HepG2 (cell line): ENCODE measurements around the gene PPIA. TPM values are rescaled to one million over a fixed set of nuclear protein-coding genes. Genes with fewer than 3 reads are reported as not detected.
A peak's percentile ranks its signal among the peaks of the same experiment; 100 is the strongest.

ENCODE experiments used
- BRCA1 ChIP-seq: sonication (generic); formaldehyde crosslinking; IDR thresholded peaks from 2 replicates; pipeline ENCODE4 v1.4.0; 2020; ENCODE audit warnings: missing genetic modification reagents
- FLYWCH1 ChIP-seq: sonication (generic); formaldehyde crosslinking; IDR thresholded peaks from 2 replicates; pipeline ENCODE4 v1.8.1; 2023; ENCODE audit warnings: mild to moderate bottlenecking, missing genetic modification reagents
- HNF4G ChIP-seq, 2 experiments: sonication (generic) in 1 of 2; formaldehyde crosslinking in 1 of 2; IDR thresholded peaks; 2 replicates each; pipeline versions ENCODE4 v1.4.0 to v1.6.1; 2011 to 2020; ENCODE audit warnings: borderline replicate concordance in 2 of 2, low read depth in 2 of 2, mild to moderate bottlenecking in 2 of 2, low read length in 1 of 2, missing genetic modification reagents in 1 of 2, moderate library complexity in 1 of 2
- NCOA1 ChIP-seq: sonication (generic); formaldehyde crosslinking; IDR thresholded peaks from 2 replicates; pipeline ENCODE4 v1.9.0; 2021; ENCODE audit warnings: missing genetic modification reagents
- POLR2AphosphoS5 ChIP-seq: IDR thresholded peaks from 2 replicates; pipeline ENCODE4 v1.6.1; 2012; ENCODE audit warnings: low read depth, low read length
- PRPF4 ChIP-seq: fragments of 200-400 bp; formaldehyde crosslinking; IDR thresholded peaks from 2 replicates; pipeline ENCODE4 v1.6.1; 2016; ENCODE audit warnings: low read length, low read depth; ENCODE audit not compliant: poor library complexity, severe bottlenecking
- SALL2 ChIP-seq: sonication (generic); formaldehyde crosslinking; IDR thresholded peaks from 2 replicates; pipeline ENCODE4 v1.8.1; 2023; ENCODE audit warnings: mild to moderate bottlenecking, missing genetic modification reagents, inconsistent platforms
- SMAD1 ChIP-seq: sonication (generic); formaldehyde crosslinking; IDR thresholded peaks from 2 replicates; pipeline ENCODE4 v1.4.0; 2020; ENCODE audit warnings: missing genetic modification reagents, low read depth, mild to moderate bottlenecking, borderline replicate concordance
- TARDBP ChIP-seq: sonication (generic); formaldehyde crosslinking; IDR thresholded peaks from 2 replicates; pipeline ENCODE4 v1.8.0; 2022; ENCODE audit warnings: mild to moderate bottlenecking, missing genetic modification reagents
- ZBTB3 ChIP-seq: sonication (generic); formaldehyde crosslinking; IDR thresholded peaks from 2 replicates; pipeline ENCODE4 v1.4.0; 2020; ENCODE audit warnings: low read depth, mild to moderate bottlenecking, moderate library complexity, missing genetic modification reagents, borderline replicate concordance
- ZNF589 ChIP-seq: sonication (generic); formaldehyde crosslinking; conservative IDR thresholded peaks from 2 replicates; pipeline ENCODE4 v1.8.0; 2022; ENCODE audit warnings: mild to moderate bottlenecking, moderate library complexity, missing genetic modification reagents
- ZNF75D ChIP-seq: sonication (generic); formaldehyde crosslinking; IDR thresholded peaks from 2 replicates; pipeline ENCODE4 v1.8.1; 2023; ENCODE audit warnings: missing genetic modification reagents, mild to moderate bottlenecking, borderline replicate concordance
- ZSCAN9 ChIP-seq: IDR thresholded peaks from 2 replicates; pipeline ENCODE4 v1.6.1; 2016; ENCODE audit warnings: borderline replicate concordance
- polyA plus RNA-seq, 8 experiments: library from polyadenylated mRNA; depleted of rRNA in 3 of 8; stranded (reverse) in 7 of 8; unstranded in 1 of 8; fragments of >200 nt; fragmentation: Illumina TruSeq in 4 of 8; extraction: Trizol in 4 of 8; gene quantifications; 2 replicates each; pipeline versions ENCODE4 v1.2.1 to v1.2.3, GENCODE V29; 2011 to 2016; ENCODE audit warnings: low read depth in 4 of 8, missing spikeins in 1 of 8, mixed read lengths in 1 of 8; ENCODE audit not compliant: insufficient read depth in 1 of 8
- total RNA-seq, 5 experiments: library from RNA; depleted of rRNA; stranded (reverse); fragments of >200 nt; fragmentation: Illumina TruSeq; extraction: Trizol; gene quantifications; 2 replicates each; pipeline ENCODE4 v1.2.3, GENCODE V29; 2016; ENCODE audit warnings: low read depth in 1 of 5
- TF ChIP-seq, protein P1 (sequence below): sonication (generic); formaldehyde crosslinking; IDR thresholded peaks from 2 replicates; pipeline ENCODE4 v1.4.0; 2020; ENCODE audit warnings: missing genetic modification reagents
- TF ChIP-seq, protein P2 (sequence below): sonication (generic); formaldehyde crosslinking; IDR thresholded peaks from 2 replicates; pipeline ENCODE4 v1.8.1; 2023; ENCODE audit warnings: mild to moderate bottlenecking, inconsistent platforms, moderate library complexity, missing genetic modification reagents, borderline replicate concordance
- TF ChIP-seq, protein P3 (sequence below): sonication (generic); formaldehyde crosslinking; IDR thresholded peaks from 2 replicates; pipeline ENCODE4 v1.5.0; 2020; ENCODE audit warnings: missing genetic modification reagents
- TF ChIP-seq, protein P4 (sequence below): IDR thresholded peaks from 2 replicates; pipeline ENCODE4 v1.6.1; 2016; ENCODE audit warnings: missing biosample characterization, missing genetic modification reagents, low read depth
- TF ChIP-seq, protein P5 (sequence below): sonication (generic); formaldehyde crosslinking; IDR thresholded peaks from 2 replicates; pipeline ENCODE4 v1.4.0; 2020; ENCODE audit warnings: missing genetic modification reagents

Gene PPIA
- total and polyA plus RNA-seq, 2 of the 13 experiments (the other 11 are each of a cell fraction or from before 2014, with no cell fraction given), result 2,268 to 3,010 TPM

DNA sequence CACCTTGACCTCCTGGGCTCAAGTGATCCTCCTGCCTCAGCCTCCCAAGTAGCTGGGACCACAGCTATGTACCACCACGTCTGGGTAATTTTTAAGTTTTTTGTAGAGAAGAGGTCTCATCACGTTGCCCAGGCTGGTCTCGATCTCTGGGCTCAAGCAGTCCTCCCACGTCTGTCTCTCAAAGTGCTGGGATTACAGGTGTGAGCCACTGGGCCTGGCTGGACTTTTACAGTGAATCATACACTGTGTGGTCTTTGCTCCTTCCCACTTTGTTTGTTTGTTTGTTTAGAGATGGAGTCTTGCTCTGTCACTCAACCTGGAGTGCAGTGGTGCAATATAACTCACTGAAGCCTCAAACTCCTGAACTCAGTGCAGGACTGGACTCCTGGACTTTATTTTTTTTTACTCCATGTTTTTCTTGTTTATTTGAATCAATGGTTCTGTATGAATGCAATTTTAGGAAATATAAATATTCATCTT is 12.5 kb downstream of the PPIA start (continued):
- TF ChIP-seq, protein P1, sequence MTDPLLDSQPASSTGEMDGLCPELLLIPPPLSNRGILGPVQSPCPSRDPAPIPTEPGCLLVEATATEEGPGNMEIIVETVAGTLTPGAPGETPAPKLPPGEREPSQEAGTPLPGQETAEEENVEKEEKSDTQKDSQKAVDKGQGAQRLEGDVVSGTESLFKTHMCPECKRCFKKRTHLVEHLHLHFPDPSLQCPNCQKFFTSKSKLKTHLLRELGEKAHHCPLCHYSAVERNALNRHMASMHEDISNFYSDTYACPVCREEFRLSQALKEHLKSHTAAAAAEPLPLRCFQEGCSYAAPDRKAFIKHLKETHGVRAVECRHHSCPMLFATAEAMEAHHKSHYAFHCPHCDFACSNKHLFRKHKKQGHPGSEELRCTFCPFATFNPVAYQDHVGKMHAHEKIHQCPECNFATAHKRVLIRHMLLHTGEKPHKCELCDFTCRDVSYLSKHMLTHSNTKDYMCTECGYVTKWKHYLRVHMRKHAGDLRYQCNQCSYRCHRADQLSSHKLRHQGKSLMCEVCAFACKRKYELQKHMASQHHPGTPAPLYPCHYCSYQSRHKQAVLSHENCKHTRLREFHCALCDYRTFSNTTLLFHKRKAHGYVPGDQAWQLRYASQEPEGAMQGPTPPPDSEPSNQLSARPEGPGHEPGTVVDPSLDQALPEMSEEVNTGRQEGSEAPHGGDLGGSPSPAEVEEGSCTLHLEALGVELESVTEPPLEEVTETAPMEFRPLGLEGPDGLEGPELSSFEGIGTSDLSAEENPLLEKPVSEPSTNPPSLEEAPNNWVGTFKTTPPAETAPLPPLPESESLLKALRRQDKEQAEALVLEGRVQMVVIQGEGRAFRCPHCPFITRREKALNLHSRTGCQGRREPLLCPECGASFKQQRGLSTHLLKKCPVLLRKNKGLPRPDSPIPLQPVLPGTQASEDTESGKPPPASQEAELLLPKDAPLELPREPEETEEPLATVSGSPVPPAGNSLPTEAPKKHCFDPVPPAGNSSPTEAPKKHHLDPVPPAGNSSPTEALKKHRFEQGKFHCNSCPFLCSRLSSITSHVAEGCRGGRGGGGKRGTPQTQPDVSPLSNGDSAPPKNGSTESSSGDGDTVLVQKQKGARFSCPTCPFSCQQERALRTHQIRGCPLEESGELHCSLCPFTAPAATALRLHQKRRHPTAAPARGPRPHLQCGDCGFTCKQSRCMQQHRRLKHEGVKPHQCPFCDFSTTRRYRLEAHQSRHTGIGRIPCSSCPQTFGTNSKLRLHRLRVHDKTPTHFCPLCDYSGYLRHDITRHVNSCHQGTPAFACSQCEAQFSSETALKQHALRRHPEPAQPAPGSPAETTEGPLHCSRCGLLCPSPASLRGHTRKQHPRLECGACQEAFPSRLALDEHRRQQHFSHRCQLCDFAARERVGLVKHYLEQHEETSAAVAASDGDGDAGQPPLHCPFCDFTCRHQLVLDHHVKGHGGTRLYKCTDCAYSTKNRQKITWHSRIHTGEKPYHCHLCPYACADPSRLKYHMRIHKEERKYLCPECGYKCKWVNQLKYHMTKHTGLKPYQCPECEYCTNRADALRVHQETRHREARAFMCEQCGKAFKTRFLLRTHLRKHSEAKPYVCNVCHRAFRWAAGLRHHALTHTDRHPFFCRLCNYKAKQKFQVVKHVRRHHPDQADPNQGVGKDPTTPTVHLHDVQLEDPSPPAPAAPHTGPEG (CRISPR knock-in tag), result no peak
- TF ChIP-seq TARDBP (CRISPR knock-in tag) (peak; percentile 57; the same call in 1 of the 2 replicates), ZBTB3 (CRISPR knock-in tag) (peak; percentile 85; the same call in 1 of the 2 replicates), HNF4G (IDR thresholded peaks at IDR 0.05; ENCODE audit: borderline replicate concordance, low read depth, low read length) (peak; percentile 31), HNF4G (CRISPR knock-in tag; IDR thresholded peaks at IDR 0.05; ENCODE audit: borderline replicate concordance, low read depth) (no peak), SMAD1 (CRISPR knock-in tag) (no peak), SALL2 (CRISPR knock-in tag) (no peak), PRPF4 (no peak), ZNF75D (CRISPR knock-in tag) (no peak), ZNF589 (no peak), BRCA1 (CRISPR knock-in tag) (no peak), NCOA1 (no peak), POLR2AphosphoS5 (no peak), FLYWCH1 (CRISPR knock-in tag) (no peak), ZSCAN9 (CRISPR knock-in tag) (no peak)
- TF ChIP-seq, protein P2, sequence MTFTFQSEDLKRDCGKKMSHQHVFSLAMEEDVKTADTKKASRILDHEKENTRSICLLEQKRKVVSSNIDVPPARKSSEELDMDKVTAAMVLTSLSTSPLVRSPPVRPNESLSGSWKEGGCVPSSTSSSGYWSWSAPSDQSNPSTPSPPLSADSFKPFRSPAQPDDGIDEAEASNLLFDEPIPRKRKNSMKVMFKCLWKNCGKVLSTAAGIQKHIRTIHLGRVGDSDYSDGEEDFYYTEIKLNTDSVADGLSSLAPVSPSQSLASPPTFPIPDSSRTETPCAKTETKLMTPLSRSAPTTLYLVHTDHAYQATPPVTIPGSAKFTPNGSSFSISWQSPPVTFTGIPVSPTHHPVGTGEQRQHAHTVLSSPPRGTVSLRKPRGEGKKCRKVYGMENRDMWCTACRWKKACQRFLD (CRISPR knock-in tag), result no peak
- TF ChIP-seq, protein P3, sequence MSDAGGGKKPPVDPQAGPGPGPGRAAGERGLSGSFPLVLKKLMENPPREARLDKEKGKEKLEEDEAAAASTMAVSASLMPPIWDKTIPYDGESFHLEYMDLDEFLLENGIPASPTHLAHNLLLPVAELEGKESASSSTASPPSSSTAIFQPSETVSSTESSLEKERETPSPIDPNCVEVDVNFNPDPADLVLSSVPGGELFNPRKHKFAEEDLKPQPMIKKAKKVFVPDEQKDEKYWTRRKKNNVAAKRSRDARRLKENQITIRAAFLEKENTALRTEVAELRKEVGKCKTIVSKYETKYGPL (CRISPR knock-in tag), result no peak
- TF ChIP-seq, protein P4, sequence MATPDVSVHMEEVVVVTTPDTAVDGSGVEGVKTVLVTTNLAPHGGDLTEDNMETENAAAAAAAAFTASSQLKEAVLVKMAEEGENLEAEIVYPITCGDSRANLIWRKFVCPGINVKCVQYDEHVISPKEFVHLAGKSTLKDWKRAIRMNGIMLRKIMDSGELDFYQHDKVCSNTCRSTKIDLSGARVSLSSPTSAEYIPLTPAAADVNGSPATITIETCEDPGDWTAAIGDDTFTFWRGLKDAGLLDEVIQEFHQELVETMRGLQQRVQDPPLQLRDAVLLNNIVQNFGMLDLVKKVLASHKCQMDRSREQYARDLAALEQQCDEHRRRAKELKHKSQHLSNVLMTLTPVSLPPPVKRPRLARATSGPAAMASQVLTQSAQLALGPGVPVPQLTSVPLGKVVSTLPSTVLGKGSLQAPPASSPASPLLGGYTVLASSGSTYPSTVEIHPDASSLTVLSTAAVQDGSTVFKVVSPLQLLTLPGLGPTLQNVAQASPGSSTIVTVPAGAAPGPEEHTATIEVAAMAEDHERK (CRISPR knock-in tag), result no peak
- TF ChIP-seq, protein P5, sequence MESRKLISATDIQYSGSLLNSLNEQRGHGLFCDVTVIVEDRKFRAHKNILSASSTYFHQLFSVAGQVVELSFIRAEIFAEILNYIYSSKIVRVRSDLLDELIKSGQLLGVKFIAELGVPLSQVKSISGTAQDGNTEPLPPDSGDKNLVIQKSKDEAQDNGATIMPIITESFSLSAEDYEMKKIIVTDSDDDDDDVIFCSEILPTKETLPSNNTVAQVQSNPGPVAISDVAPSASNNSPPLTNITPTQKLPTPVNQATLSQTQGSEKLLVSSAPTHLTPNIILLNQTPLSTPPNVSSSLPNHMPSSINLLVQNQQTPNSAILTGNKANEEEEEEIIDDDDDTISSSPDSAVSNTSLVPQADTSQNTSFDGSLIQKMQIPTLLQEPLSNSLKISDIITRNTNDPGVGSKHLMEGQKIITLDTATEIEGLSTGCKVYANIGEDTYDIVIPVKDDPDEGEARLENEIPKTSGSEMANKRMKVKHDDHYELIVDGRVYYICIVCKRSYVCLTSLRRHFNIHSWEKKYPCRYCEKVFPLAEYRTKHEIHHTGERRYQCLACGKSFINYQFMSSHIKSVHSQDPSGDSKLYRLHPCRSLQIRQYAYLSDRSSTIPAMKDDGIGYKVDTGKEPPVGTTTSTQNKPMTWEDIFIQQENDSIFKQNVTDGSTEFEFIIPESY (CRISPR knock-in tag), result no peak
